ENCODE measurements around the gene LCLAT1. TPM values are rescaled to one million over a fixed set of nuclear protein-coding genes. Genes with fewer than 3 reads are reported as not detected.

LCLAT1 gene
- total RNA-seq, 1 donor from 2014 or later: 39.9 TPM

GRCh38 chr2:30678410-30679137 is 231.5 kb downstream of the LCLAT1 start:
- intact Hi-C loops (cut with DNase I): no loop called here
- peak; percentile 58 for DNase-seq (ENCODE audit: low spot score)

DNA sequence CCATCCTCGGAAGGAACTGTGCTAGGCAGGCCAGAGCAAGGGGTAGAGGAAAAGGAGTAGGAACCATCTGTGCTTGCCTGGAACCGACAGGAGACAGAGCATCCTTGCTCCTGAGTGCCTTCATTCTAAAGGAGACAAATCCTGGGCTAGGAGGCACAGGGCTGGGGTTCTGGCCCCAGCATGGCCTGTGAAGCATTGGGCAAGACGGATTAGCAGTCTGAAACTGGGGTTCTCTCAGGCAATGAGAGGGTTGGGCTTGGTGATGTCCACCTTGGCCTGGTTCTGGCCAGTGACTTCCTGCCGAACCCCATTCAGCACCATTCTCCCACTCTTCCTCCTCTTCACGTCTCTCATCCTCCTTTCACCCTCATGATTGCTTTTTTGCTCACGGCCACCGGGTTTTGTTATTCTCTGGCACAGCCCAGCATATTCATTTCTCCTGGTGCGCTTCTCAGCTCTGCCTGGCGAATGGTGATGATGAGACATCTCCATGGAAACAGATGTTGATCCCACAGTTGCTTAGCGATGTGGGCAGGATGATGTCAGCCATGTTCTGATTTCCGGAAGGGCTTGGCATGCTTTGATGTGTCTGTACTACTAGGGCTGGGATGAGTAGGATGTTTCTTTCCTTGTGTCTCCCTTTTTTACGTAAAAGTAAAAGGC is 232.5 kb downstream of the LCLAT1 start:
- intact Hi-C loops (cut with DNase I): no loop called here
- DNase-seq (ENCODE audit: low spot score): no peak

GRCh38 chr2:30680121-30680520 is 233.1 kb downstream of the LCLAT1 start:
- intact Hi-C loops (cut with DNase I): no loop called here
- no peak for DNase-seq (ENCODE audit: low spot score)

- no peak for DNase-seq (ENCODE audit: low spot score)
- intact Hi-C loops (cut with DNase I): no loop called here
These were observed 234.0 kb downstream of the LCLAT1 start for GRCh38 chr2:30681022-30681421.

GRCh38 chr2:30683236-30683956 is 236.3 kb downstream of the LCLAT1 start:
- intact Hi-C loops (cut with DNase I): no loop called here
- no peak for DNase-seq (ENCODE audit: low spot score)

DNA sequence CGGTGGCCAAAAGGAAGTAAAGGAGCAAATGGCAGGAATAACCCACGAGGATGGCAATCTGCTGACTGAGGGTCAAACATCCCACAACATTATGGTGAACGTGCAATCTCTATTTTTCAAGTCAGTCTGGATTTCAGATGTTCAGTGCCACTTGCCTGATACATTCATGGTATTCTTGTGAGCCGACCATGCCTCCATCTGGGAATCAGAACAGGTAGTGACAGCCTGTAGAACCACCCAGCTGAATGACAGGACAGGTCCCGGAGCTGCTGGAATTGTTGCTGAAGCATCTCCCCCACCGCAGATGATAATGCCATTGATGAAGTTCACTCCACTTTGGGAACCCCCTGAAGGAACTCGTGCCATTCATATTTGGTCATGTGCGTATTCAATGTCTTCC is 237.0 kb downstream of the LCLAT1 start:
- intact Hi-C loops (cut with DNase I): no loop called here
- DNase-seq (ENCODE audit: low spot score): no peak

- DNase-seq (ENCODE audit: low spot score): no peak
- intact Hi-C loops (cut with DNase I): no loop called here
These were observed 237.5 kb downstream of the LCLAT1 start for GRCh38 chr2:30684516-30684915.

- intact Hi-C loops (cut with DNase I): loop anchor here (5.0 kb wide), 1 partner anchor 98 kb away; no protein-coding TSS in a partner anchor
- no peak for DNase-seq (ENCODE audit: low spot score)
These were observed 237.9 kb downstream of the LCLAT1 start for GRCh38 chr2:30684996-30685395.

DNA sequence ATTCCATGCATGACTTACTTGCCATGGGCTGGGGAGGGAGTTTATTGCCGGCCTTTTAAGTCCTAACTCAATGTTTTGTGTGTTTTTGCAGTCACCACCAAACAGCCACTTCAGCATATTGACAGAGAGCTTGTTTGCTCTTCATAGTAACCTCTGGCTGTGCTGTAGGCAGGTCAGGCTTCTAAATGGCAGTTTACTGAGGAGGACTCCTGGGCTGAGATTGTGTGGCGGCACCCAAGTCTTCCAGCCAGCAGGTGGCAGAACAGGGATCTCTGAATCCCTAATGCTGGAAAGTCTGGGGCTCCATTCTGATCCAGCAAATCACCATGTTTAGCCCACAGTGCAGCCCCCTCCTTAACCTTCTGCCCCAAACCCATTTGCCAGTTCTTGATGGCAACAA is 239.0 kb downstream of the LCLAT1 start:
- intact Hi-C loops (cut with DNase I): loop anchor here (5.0 kb wide), 1 partner anchor 99 kb away; no protein-coding TSS in a partner anchor
- no peak for DNase-seq (ENCODE audit: low spot score)

DNA sequence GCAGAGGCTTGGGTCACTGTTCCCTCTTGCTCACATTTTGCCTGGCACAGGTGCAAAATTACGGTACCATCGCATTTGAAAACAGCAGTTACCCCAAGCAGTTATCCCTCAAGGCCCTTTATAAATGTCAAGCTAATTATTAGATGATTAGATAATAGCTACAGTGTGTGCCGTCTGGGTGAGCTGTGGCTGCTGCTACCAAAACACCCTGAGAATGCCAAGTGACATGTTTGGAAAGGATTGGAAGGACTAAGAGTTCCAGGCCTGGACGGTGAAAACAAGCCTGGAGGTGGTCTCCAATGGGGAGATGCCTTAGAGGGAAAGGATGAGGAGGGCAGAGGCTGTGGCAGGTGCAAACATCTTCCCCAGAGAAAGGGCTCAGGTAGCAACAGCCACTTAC is 239.6 kb downstream of the LCLAT1 start:
- intact Hi-C loops (cut with DNase I): loop anchor here (5.0 kb wide), 1 partner anchor 99 kb away; no protein-coding TSS in a partner anchor
- no peak for DNase-seq (ENCODE audit: low spot score)

DNA sequence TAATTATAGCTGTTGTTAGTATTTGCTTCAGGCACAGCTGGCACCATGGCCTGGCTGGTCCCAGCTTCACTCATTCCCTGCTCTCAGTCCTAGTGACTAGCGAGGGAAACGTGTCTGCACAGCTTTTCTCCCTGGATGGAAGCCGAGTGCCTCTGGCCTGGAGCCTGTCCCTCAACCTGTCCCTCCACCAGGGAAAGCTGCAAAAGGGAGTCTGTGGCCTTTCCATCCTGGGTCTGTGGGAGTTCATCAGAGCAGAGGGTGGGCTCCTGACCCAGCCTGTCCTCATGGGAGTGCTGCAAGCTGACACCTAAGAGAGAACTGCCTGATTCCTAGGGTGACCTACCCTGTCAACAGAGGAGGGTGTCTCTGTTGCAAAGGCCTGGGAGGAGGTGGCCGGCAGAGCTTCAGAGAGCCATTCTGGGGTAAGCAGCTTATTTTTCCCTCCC is 241.9 kb downstream of the LCLAT1 start:
- intact Hi-C loops (cut with DNase I): loop anchor here (5.0 kb wide), 1 partner anchor 102 kb away; no protein-coding TSS in a partner anchor
- DNase-seq (ENCODE audit: low spot score): no peak

GRCh38 chr2:30689496-30690125 is 242.6 kb downstream of the LCLAT1 start:
- no peak for DNase-seq (ENCODE audit: low spot score)
- intact Hi-C loops (cut with DNase I): loop anchor here (5.0 kb wide), 6 partner anchors 102 to 482 kb away; no protein-coding TSS in a partner anchor

DNA sequence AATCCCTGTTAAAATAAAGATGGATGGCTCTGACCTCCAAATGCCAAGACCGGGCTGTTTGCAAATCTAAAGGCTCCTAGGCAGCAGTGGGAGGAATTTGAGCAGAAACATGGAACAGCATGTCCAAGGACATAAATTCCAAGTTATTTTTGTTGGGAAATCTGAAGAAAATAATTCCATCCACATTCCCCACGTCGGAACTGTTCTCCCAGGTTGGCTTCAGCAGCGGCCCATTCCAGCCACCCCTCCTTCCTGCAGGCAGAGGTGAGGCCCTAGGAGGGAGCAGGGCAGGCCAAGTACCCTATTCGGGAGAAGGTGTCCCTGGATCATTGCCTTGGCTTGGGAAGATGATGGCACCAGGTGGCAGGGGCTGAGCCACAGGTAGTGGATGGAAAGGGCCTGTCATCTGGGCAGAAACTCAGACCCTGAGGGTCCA is 243.1 kb downstream of the LCLAT1 start:
- intact Hi-C loops (cut with DNase I): loop anchor here (5.0 kb wide), 5 partner anchors 178 to 483 kb away; no protein-coding TSS in a partner anchor
- no peak for DNase-seq (ENCODE audit: low spot score)

DNA sequence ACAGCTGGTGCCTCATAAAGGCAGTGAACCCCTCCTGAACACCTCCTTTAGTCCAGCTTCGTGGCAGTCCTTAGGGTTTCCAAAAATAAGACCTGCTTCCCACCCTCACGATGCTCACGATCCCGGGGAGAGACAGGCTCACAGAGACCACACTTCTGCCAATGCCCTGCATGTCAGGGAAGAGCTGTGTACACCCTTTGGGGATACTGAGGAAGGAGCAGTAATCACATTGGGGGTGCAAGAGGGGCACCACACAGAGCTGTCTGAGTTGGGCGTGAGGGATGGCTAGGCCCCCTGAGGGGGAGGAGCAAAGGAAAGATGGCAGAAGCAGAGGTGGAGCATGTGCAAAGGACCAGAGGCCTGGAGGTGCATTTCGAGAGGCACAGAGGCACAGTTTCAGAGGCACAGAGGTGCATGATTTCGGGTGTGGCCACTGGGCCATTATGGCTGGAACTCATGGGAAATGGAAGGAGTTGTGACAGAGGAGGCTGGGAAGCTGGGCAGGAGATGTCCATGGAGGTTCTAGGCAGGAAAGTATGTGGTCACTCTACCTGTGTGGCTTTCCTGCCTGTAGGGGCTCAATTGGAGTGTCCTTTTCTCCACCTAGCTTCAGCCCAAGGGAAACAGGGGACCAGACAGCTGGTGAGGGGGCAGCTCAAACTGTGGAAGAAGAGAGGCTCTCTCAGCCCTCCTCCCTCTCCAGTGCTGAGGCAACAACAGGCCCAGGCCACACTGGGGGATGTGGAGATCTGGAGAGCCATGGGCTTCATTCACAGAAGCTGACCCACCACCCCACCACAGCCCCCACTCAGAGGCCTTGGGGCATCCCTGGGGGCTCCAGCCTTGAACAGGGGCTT is 244.3 kb downstream of the LCLAT1 start:
- intact Hi-C loops (cut with DNase I): loop anchor here (5.0 kb wide), 5 partner anchors 179 to 484 kb away; no protein-coding TSS in a partner anchor
- no peak for DNase-seq (ENCODE audit: low spot score)

DNA sequence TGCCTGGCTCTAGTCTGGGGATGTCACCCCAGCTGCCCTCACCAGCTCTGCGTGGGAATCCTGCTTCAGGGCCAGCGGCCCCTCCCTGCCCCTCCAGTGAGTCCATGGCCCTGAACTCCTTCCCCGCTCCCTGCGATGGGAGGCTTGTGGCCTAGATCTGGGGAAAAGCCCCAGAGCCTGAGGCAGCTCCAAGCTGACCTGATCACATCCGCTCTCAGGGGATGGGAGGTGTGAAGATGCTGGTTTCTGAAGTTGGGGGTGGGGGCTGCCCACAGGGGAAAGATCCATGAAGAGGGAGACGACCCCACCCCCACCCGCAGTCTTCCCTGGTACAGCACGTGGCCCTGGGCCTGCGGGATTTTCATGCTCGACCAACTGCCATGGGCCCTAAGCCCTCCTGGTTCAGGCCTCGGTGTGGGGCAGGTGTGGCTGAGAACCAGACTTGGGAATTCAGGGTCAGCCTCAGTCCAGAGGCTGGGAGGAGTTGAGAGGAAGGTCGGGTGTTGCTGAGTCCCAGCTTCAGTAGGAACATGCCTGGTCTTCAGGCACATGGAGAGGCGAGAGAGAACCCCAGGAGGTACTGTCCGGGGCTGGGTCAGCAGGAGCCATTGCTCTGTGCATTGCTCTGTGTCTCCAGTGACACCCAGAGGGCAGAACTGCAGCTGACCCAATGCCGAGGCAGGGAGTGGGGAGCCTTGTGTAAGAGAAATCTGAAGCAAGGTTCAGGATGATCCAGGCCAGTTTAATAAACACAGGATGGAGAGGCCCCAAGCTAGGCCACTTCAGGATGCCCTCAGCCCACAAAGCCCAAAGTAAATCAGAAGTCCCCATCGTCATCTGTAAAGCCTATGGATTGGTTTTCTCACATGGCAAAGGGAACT is 245.1 kb downstream of the LCLAT1 start:
- intact Hi-C loops (cut with DNase I): loop anchor here (2.0 to 5.0 kb wide), 6 partner anchors 180 to 485 kb away; no protein-coding TSS in a partner anchor
- no peak for DNase-seq (ENCODE audit: low spot score)

DNA sequence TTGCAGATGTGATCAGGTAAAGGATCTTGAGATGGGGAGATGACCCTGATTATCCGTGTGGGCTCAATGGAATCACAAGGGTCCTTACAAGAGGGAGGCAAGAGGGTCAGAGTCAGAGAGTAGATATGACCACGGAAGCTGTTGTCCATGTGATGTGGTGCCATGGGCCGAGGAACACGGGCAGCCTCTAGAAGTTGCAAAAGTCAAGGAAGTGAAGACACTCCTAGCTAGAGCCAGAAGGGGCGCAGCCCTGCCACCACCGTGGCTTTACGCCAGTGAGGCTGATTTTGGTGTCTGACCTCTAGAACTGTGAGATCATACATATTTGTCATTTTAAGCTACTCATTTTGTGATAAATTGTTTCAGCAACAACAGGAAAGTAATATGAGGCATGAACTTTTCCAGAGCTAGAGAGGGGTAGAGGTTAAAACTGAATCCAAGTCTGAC is 245.8 kb downstream of the LCLAT1 start:
- DNase-seq (ENCODE audit: low spot score): no peak
- intact Hi-C loops (cut with DNase I): loop anchor here (2.0 to 5.0 kb wide), 6 partner anchors 181 to 486 kb away; no protein-coding TSS in a partner anchor

Measured in cardiac septum (tissue), 1 donor.